Loucy (cell line): ENCODE measurements around the gene KRT80.

ENCODE experiments used
- H2AFZ ChIP-seq: fragments of 200-600 bp; sonication (generic); 2 replicates; pipeline ENCODE4 v1.6.0; 2016; ENCODE audit warnings: antibody characterized with exemption, mild to moderate bottlenecking, low read length, moderate library complexity
- H3F3A ChIP-seq: fragments of 200-600 bp; 2 replicates; pipeline ENCODE4 v1.6.0; 2016; ENCODE audit warnings: antibody characterized with exemption, low read depth, mild to moderate bottlenecking
- H3K27me3 ChIP-seq: fragments of 200-600 bp; sonication (generic); 2 replicates; pipeline ENCODE4 v1.6.1; 2014; ENCODE audit warnings: low read length, mild to moderate bottlenecking; ENCODE audit not compliant: insufficient read depth, poor library complexity, severe bottlenecking
- H3K36me3 ChIP-seq: fragments of 200-600 bp; sonication (generic); 2 replicates; pipeline ENCODE4 v1.6.1; 2016; ENCODE audit warnings: low read length; ENCODE audit not compliant: insufficient read depth
- H3K4me1 ChIP-seq: fragments of 200-600 bp; sonication (generic); 2 replicates; pipeline ENCODE4 v1.5.1; 2014; ENCODE audit warnings: low read length, mild to moderate bottlenecking; ENCODE audit not compliant: insufficient read depth, poor library complexity, severe bottlenecking
- H3K4me2 ChIP-seq: fragments of 200-600 bp; sonication (generic); 2 replicates; pipeline ENCODE4 v1.6.0; 2014; ENCODE audit warnings: antibody characterized with exemption, low read length, low read depth, mild to moderate bottlenecking; ENCODE audit not compliant: poor library complexity, severe bottlenecking
- H3K4me3 ChIP-seq: fragments of 200-600 bp; sonication (generic); 2 replicates; pipeline ENCODE4 v1.5.1; 2014; ENCODE audit warnings: low read length, mild to moderate bottlenecking, mixed read lengths; ENCODE audit not compliant: poor library complexity, severe bottlenecking
- H3K79me2 ChIP-seq: fragments of 200-600 bp; sonication (generic); 2 replicates; pipeline ENCODE4 v1.6.1; 2014; ENCODE audit warnings: low read length; ENCODE audit not compliant: insufficient read depth
- H3K9ac ChIP-seq: fragments of 200-600 bp; sonication (generic); 2 replicates; pipeline ENCODE4 v1.6.0; 2014; ENCODE audit warnings: mild to moderate bottlenecking, low read depth, low read length, moderate library complexity; ENCODE audit not compliant: poor library complexity, severe bottlenecking
- H3K9me2 ChIP-seq: fragments of 200-600 bp; sonication (generic); replicated peaks from 2 replicates; pipeline ENCODE4 v1.6.1; 2016; ENCODE audit warnings: low read depth, low read length, mixed read lengths
- H3K9me3 ChIP-seq: fragments of 200-600 bp; sonication (generic); 2 replicates; pipeline ENCODE4 v1.6.1; 2014; ENCODE audit warnings: mild to moderate bottlenecking, antibody characterized with exemption, low read length, low read depth; ENCODE audit not compliant: insufficient read depth
- H4K20me1 ChIP-seq: fragments of 200-600 bp; sonication (generic); 2 replicates; pipeline ENCODE4 v1.6.0; 2014; ENCODE audit warnings: antibody characterized with exemption, low read length, mild to moderate bottlenecking; ENCODE audit not compliant: insufficient read depth, poor library complexity, severe bottlenecking
- EZH2phosphoT487 ChIP-seq: fragments of 200-600 bp; IDR thresholded peaks from 2 replicates; pipeline ENCODE4 v1.6.1; 2018; ENCODE audit warnings: antibody characterized with exemption, mild to moderate bottlenecking, moderate library complexity, borderline replicate concordance
- TF ChIP-seq, protein P1 (sequence below): fragments of 200-600 bp; sonication (generic); conservative IDR thresholded peaks from 2 replicates; pipeline ENCODE4 v1.5.1; 2014; ENCODE audit warnings: mild to moderate bottlenecking, antibody characterized with exemption, low read length

KRT80 gene

DNA sequence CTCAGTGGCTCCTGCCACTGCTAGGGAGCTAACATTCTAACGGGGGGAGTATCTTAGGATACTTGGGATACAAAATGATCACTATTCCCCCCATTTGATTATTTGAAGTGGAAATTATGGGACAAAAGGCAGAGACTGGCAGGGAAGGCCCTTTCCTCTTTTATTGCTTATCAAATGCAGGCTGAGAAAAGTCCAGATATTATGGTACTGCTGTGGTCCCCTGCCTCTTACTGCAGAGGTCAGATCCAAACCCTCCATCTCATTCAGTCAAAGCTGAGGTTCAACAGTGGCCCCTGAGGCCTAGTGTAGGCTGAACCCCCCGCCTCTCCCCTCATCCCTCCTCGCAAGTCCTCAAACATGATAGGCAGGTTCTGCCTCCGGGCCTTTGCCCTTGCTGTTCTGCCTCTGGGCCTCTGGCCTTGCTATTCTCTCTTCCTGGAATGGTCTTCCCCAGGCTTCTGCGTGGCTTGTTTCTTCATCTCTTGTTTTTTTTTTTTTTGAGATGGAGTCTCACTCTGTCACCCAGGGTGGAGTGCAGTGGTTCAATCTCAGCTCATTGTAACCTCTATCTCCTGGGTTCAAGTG is 34.2 kb downstream of the KRT80 start:
- no peaks in the 10 kb centered on the region for H3K4me1 ChIP-seq
- H4K20me1 ChIP-seq, result no peaks in the 10 kb centered on the region
- H2AFZ ChIP-seq, result no peak overlapping the region
- H3K9me2 ChIP-seq, result no peaks in the 10 kb centered on the region
- H3K9me3 ChIP-seq, result no peaks in the 10 kb centered on the region
- no peaks in the 10 kb centered on the region for H3K27me3 ChIP-seq
- no peak overlapping the region for H3K4me2 ChIP-seq
- TF ChIP-seq, protein P1, sequence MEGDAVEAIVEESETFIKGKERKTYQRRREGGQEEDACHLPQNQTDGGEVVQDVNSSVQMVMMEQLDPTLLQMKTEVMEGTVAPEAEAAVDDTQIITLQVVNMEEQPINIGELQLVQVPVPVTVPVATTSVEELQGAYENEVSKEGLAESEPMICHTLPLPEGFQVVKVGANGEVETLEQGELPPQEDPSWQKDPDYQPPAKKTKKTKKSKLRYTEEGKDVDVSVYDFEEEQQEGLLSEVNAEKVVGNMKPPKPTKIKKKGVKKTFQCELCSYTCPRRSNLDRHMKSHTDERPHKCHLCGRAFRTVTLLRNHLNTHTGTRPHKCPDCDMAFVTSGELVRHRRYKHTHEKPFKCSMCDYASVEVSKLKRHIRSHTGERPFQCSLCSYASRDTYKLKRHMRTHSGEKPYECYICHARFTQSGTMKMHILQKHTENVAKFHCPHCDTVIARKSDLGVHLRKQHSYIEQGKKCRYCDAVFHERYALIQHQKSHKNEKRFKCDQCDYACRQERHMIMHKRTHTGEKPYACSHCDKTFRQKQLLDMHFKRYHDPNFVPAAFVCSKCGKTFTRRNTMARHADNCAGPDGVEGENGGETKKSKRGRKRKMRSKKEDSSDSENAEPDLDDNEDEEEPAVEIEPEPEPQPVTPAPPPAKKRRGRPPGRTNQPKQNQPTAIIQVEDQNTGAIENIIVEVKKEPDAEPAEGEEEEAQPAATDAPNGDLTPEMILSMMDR, result no peak
- no peak for TF ChIP-seq EZH2phosphoT487
- no peak overlapping the region for H3K9ac ChIP-seq
- no peaks in the 10 kb centered on the region for H3K36me3 ChIP-seq
- H3K4me3 ChIP-seq, result no peak overlapping the region
- H3F3A ChIP-seq, result no peaks in the 10 kb centered on the region
- H3K79me2 ChIP-seq, result no peaks in the 10 kb centered on the region

DNA sequence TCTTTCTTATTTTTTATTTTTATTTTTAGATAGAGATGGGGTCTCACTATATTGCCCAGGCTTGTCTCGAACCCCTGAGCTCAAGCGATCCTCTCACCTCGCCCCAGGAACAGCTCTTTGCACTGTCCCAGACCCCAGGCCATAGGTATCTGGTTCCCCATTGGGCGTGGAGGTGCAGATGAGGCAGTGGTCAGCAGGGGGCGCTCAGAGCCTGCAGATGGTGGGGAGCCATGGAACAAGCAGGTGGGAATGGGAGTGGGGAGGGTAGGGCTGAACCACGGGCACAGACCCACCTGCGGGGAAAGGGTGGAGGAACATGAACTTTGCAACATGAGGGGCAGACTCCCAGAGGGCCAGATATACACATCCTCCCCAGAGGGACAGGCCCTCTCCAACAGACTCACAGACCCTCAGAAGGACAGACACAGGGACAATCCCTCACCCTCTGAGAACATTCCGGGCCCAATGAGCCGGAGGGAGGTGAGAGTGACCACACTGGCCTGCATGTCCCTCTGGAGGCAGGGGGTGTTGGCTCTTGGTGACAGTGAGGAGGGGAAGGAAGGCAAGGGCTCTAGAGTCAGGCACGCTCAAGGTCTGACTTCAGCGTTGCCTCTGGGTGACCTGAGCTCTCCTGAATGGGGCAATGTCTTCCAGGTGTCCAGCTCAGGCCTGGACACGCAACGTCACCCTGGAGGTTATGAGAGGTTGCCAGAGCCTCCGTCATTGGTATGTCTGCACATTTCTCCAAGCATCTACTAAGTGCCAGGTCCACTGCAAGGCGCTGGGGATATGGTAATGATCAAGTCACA is 34.9 kb downstream of the KRT80 start:
- H3K9me3 ChIP-seq, result no peaks in the 10 kb centered on the region
- H3K4me1 ChIP-seq, result no peaks in the 10 kb centered on the region
- no peak overlapping the region for H3K4me3 ChIP-seq
- no peak for TF ChIP-seq EZH2phosphoT487
- TF ChIP-seq, protein P1, result peak; percentile 98
- no peaks in the 10 kb centered on the region for H4K20me1 ChIP-seq
- no peaks in the 10 kb centered on the region for H3K79me2 ChIP-seq
- H2AFZ ChIP-seq, result no peak overlapping the region
- H3F3A ChIP-seq, result no peaks in the 10 kb centered on the region
- no peaks in the 10 kb centered on the region for H3K36me3 ChIP-seq
- H3K4me2 ChIP-seq, result no peak overlapping the region
- no peaks in the 10 kb centered on the region for H3K9me2 ChIP-seq
- H3K9ac ChIP-seq, result no peak overlapping the region
- H3K27me3 ChIP-seq, result no peaks in the 10 kb centered on the region

DNA sequence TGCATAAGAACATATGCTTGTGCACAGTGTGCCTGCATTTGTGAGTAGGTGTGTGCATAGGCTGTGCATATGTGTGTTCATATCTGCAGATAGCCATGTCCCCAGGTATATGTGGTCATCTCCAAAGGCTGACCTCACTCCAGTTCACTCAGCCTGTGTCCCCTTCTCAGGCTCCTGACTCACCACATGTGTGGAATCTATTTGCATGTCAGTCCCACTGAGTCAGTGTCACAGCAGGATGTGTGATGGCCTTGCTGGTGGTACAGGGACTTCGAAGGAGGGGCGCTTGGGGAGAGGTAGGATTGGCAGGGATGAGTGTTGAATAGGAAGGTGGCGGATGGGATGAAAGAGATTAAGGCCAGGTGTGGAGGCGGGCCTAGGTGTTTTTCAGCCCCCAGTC is 35.5 kb downstream of the KRT80 start:
- Histone ChIP-seq H3K79me2 (no peaks in the 10 kb centered on the region), H4K20me1 (no peaks in the 10 kb centered on the region), H3F3A (no peaks in the 10 kb centered on the region), H3K9me3 (no peaks in the 10 kb centered on the region), H3K9me2 (no peaks in the 10 kb centered on the region), H3K4me2 (no peak overlapping the region), H3K4me3 (no peak overlapping the region), H3K9ac (no peak overlapping the region), H2AFZ (no peak overlapping the region), H3K27me3 (no peaks in the 10 kb centered on the region), H3K36me3 (no peaks in the 10 kb centered on the region), H3K4me1 (no peaks in the 10 kb centered on the region)
- TF ChIP-seq, protein P1, result no peak
- no peak for TF ChIP-seq EZH2phosphoT487
